HCT116 (cell line): ENCODE measurements around the gene BIRC6. TPM values are rescaled to one million over a fixed set of nuclear protein-coding genes. Genes with fewer than 3 reads are reported as not detected.

Experiments used
- ATAC-seq: fragments of 200-7000 bp; cut with Tn5 transposase; 2 replicates; pipeline ENCODE4 v1.9.1; 2020; ENCODE audit warnings: mild to moderate bottlenecking, moderate library complexity
- BruUV-seq: library from RNA; stranded (reverse); fragments of 400-500 nt; replicated peaks from 2 replicates; lab custom pipeline; 2021; lab: Mats Ljungman, UMichigan
- CTCF ChIA-PET: fragments of 300-600 bp; sonication (Branson Sonifier 250); formaldehyde crosslinking; loops from one replicate; lab custom pipeline; 2021; ENCODE audit warnings: antibody characterized with exemption; lab: Charles Lee
- POLR2A ChIA-PET: fragments of 300-600, 350-600 bp; sonication (Branson Sonifier 250); formaldehyde crosslinking; loops from one replicate; lab custom pipeline; 2021; ENCODE audit warnings: antibody characterized with exemption; lab: Charles Lee
- RAD21 ChIA-PET, 2 experiments: fragments of 300-600 bp; sonication (Branson Sonifier 250); formaldehyde crosslinking; loops; one replicate each; lab custom pipeline; 2023; ENCODE audit warnings: low total read pairs in 2 of 2; ENCODE audit not compliant: uncharacterized antibody in 2 of 2, unreplicated experiment in 2 of 2, low non-redundant PET in 1 of 2; lab: Charles Lee
- DNase-seq: peaks from one replicate; pipeline ENCODE4 v3.0.0-alpha.2; 2010; ENCODE audit warnings: low read depth, low spot score
- H2AFZ ChIP-seq: fragments of 200-600 bp; shearing (Covaris generic), sonication (generic); 2 replicates; pipeline ENCODE4 v1.6.1; 2017; ENCODE audit warnings: low read depth, mixed run types, mixed read lengths, antibody characterized with exemption, low read length; ENCODE audit not compliant: poor library complexity, severe bottlenecking
- H3K27ac ChIP-seq: 2 replicates; pipeline ENCODE4 v1.5.1; 2012; ENCODE audit warnings: low read depth, low read length
- H3K27me3 ChIP-seq: fragments of 200-600 bp; sonication (generic); 2 replicates; pipeline ENCODE4 v1.6.1; 2016; ENCODE audit warnings: mixed run types, low read length, mixed read lengths; ENCODE audit not compliant: insufficient read depth
- H3K36me3 ChIP-seq, 2 experiments: fragments of 200-500 bp in 1 of 2; fragments of 200-600 bp in 1 of 2; sonication (Bioruptor generic) in 1 of 2; sonication (generic) in 1 of 2; 2 replicates each; pipeline versions ENCODE4 v1.5.1 to v1.6.1; 2014 to 2016; ENCODE audit warnings: low read length in 2 of 2, inconsistent platforms in 1 of 2, mixed read lengths in 1 of 2, mixed run types in 1 of 2; ENCODE audit not compliant: insufficient read depth in 2 of 2, control insufficient read depth in 1 of 2
- H3K4me1 ChIP-seq, 2 experiments: fragments of 200-600 bp in 1 of 2; sonication (generic) in 1 of 2; 2 replicates each; pipeline versions ENCODE4 v1.5.1 to v1.6.1; 2012 to 2017; ENCODE audit warnings: low read length in 2 of 2, inconsistent platforms in 1 of 2, mild to moderate bottlenecking in 1 of 2, mixed read lengths in 1 of 2, mixed run types in 1 of 2, moderate library complexity in 1 of 2; ENCODE audit not compliant: insufficient read depth in 2 of 2, control insufficient read depth in 1 of 2
- H3K4me2 ChIP-seq: fragments of 200-600 bp; sonication (generic); 2 replicates; pipeline ENCODE4 v1.6.1; 2017; ENCODE audit warnings: mixed run types, low read length, mixed read lengths
- H3K4me3 ChIP-seq, 2 experiments: fragments of 200-600 bp in 1 of 2; sonication (generic) in 1 of 2; replicated peaks in 1 of 2; 2 replicates each; pipeline ENCODE4 v1.5.1; 2011 to 2016; ENCODE audit warnings: low read length in 2 of 2, control low read depth in 1 of 2, low read depth in 1 of 2, mild to moderate bottlenecking in 1 of 2, mixed read lengths in 1 of 2, mixed run types in 1 of 2
- H3K79me2 ChIP-seq: fragments of 200-600 bp; sonication (generic); 2 replicates; pipeline ENCODE4 v1.6.1; 2017; ENCODE audit warnings: mild to moderate bottlenecking, mixed run types, low read length, moderate library complexity, mixed read lengths; ENCODE audit not compliant: insufficient read depth
- H3K9ac ChIP-seq: fragments of 200-600 bp; sonication (generic); 2 replicates; pipeline ENCODE4 v1.6.1; 2016; ENCODE audit warnings: low read length, mixed read lengths
- H3K9me2 ChIP-seq: fragments of 200-600 bp; sonication (generic), shearing (Covaris generic); 2 replicates; pipeline ENCODE4 v1.6.1; 2017; ENCODE audit warnings: mixed run types, mild to moderate bottlenecking, moderate library complexity; ENCODE audit not compliant: insufficient read depth
- H3K9me3 ChIP-seq, 2 experiments: fragments of 200-500 bp in 1 of 2; fragments of 200-600 bp in 1 of 2; sonication (Bioruptor generic) in 1 of 2; sonication (generic) in 1 of 2; 2 replicates each; pipeline ENCODE4 v1.6.1; 2014 to 2017; ENCODE audit warnings: low read length in 2 of 2, mixed read lengths in 2 of 2, inconsistent platforms in 1 of 2, low read depth in 1 of 2, mild to moderate bottlenecking in 1 of 2, mixed run types in 1 of 2, moderate library complexity in 1 of 2; ENCODE audit not compliant: control insufficient read depth in 1 of 2, insufficient read depth in 1 of 2
- H4K20me1 ChIP-seq: fragments of 200-600 bp; sonication (generic), shearing (Covaris generic); 2 replicates; pipeline ENCODE4 v1.6.1; 2017; ENCODE audit warnings: mixed run types, mild to moderate bottlenecking, moderate library complexity; ENCODE audit not compliant: insufficient read depth
- CEBPB ChIP-seq: IDR thresholded peaks from 2 replicates; pipeline ENCODE4 v1.6.1; 2012; ENCODE audit warnings: low read depth
- EGR1 ChIP-seq: IDR thresholded peaks from 2 replicates; pipeline ENCODE4 v1.6.1; 2012; ENCODE audit warnings: low read depth
- EZH2 ChIP-seq: fragments of 200-600 bp; sonication (generic); IDR thresholded peaks from 2 replicates; pipeline ENCODE4 v1.6.1; 2017; ENCODE audit warnings: antibody characterized with exemption, mixed run types
- FOSL1 ChIP-seq: IDR thresholded peaks from 2 replicates; pipeline ENCODE4 v1.6.1; 2012; ENCODE audit warnings: low read depth
- POLR2AphosphoS5 ChIP-seq: IDR thresholded peaks from 2 replicates; pipeline ENCODE4 v1.6.1; 2011; ENCODE audit warnings: mild to moderate bottlenecking, low read depth, low read length, moderate library complexity
- SIN3A ChIP-seq: IDR thresholded peaks from 2 replicates; pipeline ENCODE4 v1.6.1; 2012; ENCODE audit warnings: low read depth
- YY1 ChIP-seq: IDR thresholded peaks from 2 replicates; pipeline ENCODE4 v1.6.1; 2011; ENCODE audit warnings: low read length, low read depth, moderate library complexity, mild to moderate bottlenecking; ENCODE audit not compliant: insufficient replicate concordance; ENCODE audit errors: extremely low read depth
- ZFX ChIP-seq: fragments of 450-650 bp; IDR thresholded peaks from 2 replicates; pipeline ENCODE4 v1.6.1; 2017
- ZNF274 ChIP-seq: fragments of 200-500 bp; sonication (Bioruptor generic); IDR thresholded peaks from 2 replicates; pipeline ENCODE4 v1.6.1; 2014; ENCODE audit warnings: mild to moderate bottlenecking, low read depth, low read length, inconsistent platforms
- intact Hi-C: fragments of 100-400 bp; cut with micrococcal nuclease; formaldehyde crosslinking; loops from 2 replicates; pipeline ENCODE4 v1.10.0; 2022
- total RNA-seq: library from RNA; stranded (reverse); gene quantifications from one replicate; pipeline ENCODE4 v1.2.1, GENCODE V29; 2021; ENCODE audit not compliant: unreplicated experiment
- TF ChIP-seq, protein P1 (sequence below): IDR thresholded peaks from 2 replicates; pipeline ENCODE4 v1.6.1; 2012

BIRC6 gene
- total RNA-seq, 1 experiment from 2014 or later = 60.7 TPM

DNA sequence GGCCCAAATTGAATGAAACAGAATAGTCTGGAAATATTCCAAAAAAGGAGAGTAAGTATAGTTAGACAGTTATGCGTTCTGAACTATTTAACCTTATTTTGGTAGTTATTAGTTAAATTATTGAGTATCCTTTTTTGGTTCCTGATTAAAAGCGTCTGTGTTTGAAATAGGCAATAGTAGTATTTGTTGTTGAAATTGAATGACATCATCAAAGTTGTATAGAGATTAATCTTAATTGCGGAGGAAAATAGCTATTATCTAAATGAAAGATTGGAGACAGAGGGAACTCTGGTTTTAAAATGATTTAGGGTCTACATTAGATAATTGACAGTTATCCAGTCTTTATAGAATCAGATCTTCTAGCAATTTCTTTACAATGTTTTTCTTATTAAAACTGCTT, 115.8 kb downstream of the BIRC6 start:
- Histone ChIP-seq H3K4me1 (no peaks in the 10 kb centered on the region), H3K27ac (no peak overlapping the region), H3K4me2 (no peak overlapping the region), H3K79me2 (peaks cover 6% of the 10 kb centered on the region; the same call in 1 of the 2 replicates), H2AFZ (no peak overlapping the region), H3K27me3 (no peaks in the 10 kb centered on the region), H3K36me3 (peaks cover 16 to 17% of the 10 kb centered on the region in 2 experiments; a peak in 3 of 4 replicates), H3K9me3 (no peaks in the 10 kb centered on the region), H3K9ac (no peak overlapping the region), H3K4me3 (no peak overlapping the region), H3K9me2 (no peaks in the 10 kb centered on the region), H4K20me1 (no peaks in the 10 kb centered on the region)
- BruUV-seq = no TSS peak
- TF ChIP-seq YY1 = no peak
- TF ChIP-seq, protein P1, sequence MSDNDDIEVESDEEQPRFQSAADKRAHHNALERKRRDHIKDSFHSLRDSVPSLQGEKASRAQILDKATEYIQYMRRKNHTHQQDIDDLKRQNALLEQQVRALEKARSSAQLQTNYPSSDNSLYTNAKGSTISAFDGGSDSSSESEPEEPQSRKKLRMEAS = no peak
- TF ChIP-seq POLR2AphosphoS5 = no peak
- TF ChIP-seq FOSL1 = no peak
- no peak for TF ChIP-seq ZFX
- TF ChIP-seq SIN3A = no peak
- TF ChIP-seq ZNF274 = no peak
- CTCF ChIA-PET = interaction anchor here (1.1 kb wide), 1 partner anchor 908 kb away, joined by 3 read pairs; no protein-coding TSS in a partner anchor
- intact Hi-C loops = no loop called here
- DNase-seq (no peak), ATAC-seq (no peak)
- RAD21 ChIA-PET = no interaction called here
- POLR2A ChIA-PET = no interaction called here

DNA sequence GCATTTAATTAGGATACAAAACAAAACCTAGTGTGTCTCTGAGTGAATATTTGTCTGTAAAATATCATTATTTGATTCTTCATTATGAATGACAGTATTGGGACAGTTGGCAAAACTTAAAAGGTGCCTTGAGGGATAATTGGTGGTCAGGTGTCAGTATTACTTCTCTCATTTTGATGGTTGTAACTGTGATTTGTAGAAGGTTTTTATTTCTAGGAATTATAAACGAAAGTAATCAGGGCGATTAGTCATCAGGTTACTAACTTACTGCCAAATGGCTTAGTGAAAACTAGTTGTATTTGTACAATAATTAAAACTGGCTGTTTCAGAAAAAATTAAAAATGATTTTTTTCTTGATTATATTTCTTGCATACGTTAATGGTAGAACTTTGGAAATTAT, 117.6 kb downstream of the BIRC6 start:
- no peak for TF ChIP-seq CEBPB
- no peak for TF ChIP-seq EGR1
- no peak for TF ChIP-seq EZH2
- H3K4me2 ChIP-seq = no peak overlapping the region
- CTCF ChIA-PET = no interaction called here
- no peak overlapping the region for H3K9ac ChIP-seq
- H3K36me3 ChIP-seq = peaks cover 5 to 18% of the 10 kb centered on the region in 2 experiments; a peak in 3 of 4 replicates
- H4K20me1 ChIP-seq = no peaks in the 10 kb centered on the region
- peaks cover 6% of the 10 kb centered on the region; the same call in 1 of the 2 replicates for H3K79me2 ChIP-seq
- ATAC-seq (no peak), DNase-seq (no peak)
- RAD21 ChIA-PET = no interaction called here
- H3K27me3 ChIP-seq = no peaks in the 10 kb centered on the region
- H3K27ac ChIP-seq = no peak overlapping the region
- H3K4me1 ChIP-seq = no peaks in the 10 kb centered on the region
- intact Hi-C loops = no loop called here
- POLR2A ChIA-PET = interaction anchor here (0.6 kb wide), 1 partner anchor 47 kb away, joined by 3 read pairs; no protein-coding TSS in a partner anchor
- no TSS peak for BruUV-seq
- H3K9me3 ChIP-seq = no peaks in the 10 kb centered on the region
- no peaks in the 10 kb centered on the region for H3K9me2 ChIP-seq
- H2AFZ ChIP-seq = no peak overlapping the region
- H3K4me3 ChIP-seq = no peak overlapping the region
